PFSK-1 (cell line): ENCODE data around the gene POP7.

Experiments
- TAF1 ChIP-seq: IDR thresholded peaks from 2 replicates; pipeline ENCODE4 v1.6.1; 2012; ENCODE audit warnings: low read length, control low read depth, borderline replicate concordance; ENCODE audit not compliant: insufficient read depth
- TF ChIP-seq, protein P1 (sequence below), 2 experiments: IDR thresholded peaks; 2 replicates each; pipeline versions ENCODE4 v1.6.1 to v1.8.0; 2011 to 2012; ENCODE audit warnings: low read depth in 2 of 2, low read length in 2 of 2, control low read depth in 1 of 2, inconsistent platforms in 1 of 2, mild to moderate bottlenecking in 1 of 2, moderate library complexity in 1 of 2; ENCODE audit not compliant: insufficient read depth in 1 of 2

DNA sequence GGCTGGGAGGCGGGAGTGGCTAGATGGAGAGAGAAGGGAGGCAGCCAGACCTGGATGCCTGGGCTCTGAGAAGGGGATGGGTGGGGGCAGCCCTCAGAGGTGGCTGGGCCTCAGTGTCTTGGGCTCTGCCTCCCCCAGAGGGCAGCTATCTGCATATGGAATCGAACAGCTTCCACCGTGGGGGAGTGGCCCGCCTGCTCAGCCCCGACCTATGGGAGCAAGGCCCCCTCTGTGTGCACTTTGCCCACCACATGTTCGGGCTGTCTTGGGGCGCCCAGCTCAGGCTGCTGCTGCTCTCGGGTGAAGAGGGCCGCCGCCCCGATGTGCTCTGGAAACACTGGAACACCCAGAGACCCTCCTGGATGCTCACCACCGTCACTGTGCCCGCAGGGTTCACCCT, 30.8 kb downstream of the POP7 start:
- TF ChIP-seq TAF1, result no peak
- TF ChIP-seq, protein P1, sequence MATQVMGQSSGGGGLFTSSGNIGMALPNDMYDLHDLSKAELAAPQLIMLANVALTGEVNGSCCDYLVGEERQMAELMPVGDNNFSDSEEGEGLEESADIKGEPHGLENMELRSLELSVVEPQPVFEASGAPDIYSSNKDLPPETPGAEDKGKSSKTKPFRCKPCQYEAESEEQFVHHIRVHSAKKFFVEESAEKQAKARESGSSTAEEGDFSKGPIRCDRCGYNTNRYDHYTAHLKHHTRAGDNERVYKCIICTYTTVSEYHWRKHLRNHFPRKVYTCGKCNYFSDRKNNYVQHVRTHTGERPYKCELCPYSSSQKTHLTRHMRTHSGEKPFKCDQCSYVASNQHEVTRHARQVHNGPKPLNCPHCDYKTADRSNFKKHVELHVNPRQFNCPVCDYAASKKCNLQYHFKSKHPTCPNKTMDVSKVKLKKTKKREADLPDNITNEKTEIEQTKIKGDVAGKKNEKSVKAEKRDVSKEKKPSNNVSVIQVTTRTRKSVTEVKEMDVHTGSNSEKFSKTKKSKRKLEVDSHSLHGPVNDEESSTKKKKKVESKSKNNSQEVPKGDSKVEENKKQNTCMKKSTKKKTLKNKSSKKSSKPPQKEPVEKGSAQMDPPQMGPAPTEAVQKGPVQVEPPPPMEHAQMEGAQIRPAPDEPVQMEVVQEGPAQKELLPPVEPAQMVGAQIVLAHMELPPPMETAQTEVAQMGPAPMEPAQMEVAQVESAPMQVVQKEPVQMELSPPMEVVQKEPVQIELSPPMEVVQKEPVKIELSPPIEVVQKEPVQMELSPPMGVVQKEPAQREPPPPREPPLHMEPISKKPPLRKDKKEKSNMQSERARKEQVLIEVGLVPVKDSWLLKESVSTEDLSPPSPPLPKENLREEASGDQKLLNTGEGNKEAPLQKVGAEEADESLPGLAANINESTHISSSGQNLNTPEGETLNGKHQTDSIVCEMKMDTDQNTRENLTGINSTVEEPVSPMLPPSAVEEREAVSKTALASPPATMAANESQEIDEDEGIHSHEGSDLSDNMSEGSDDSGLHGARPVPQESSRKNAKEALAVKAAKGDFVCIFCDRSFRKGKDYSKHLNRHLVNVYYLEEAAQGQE (IDR thresholded peaks at IDR 0.05; ENCODE audit: insufficient read depth in 1 of 2, low read depth in 2 of 2, low read length in 2 of 2), result no peak
